Cardiac septum (tissue), 1 donor: Measurements from ENCODE around the gene STPG2. TPM values are rescaled to one million over a fixed set of nuclear protein-coding genes. Genes with fewer than 3 reads are reported as not detected.

Experiments
- DNase-seq: peaks from one replicate; pipeline ENCODE4 v3.0.0-alpha.2; 2020; ENCODE audit warnings: low spot score
- intact Hi-C: fragments of 100-400 bp; cut with DNase I; formaldehyde crosslinking; loops from one replicate; pipeline ENCODE4 v1.14.0; 2022
- long read RNA-seq: library from polyadenylated mRNA; unstranded; transcript quantifications from one replicate; pipeline ENCODE4 v2.0.0, GENCODE V29; 2021
- total RNA-seq: library from RNA; stranded (reverse); fragmentation: NEBNext Ultra II Directional; extraction: Animal tissue kit (Norgen Biotek cat#: 25700); gene quantifications from one replicate; pipeline ENCODE4 v1.2.1, GENCODE V29; 2021
- donor health status: DM: no; HTN: no; CAD: no.

Gene STPG2
- 0.19 TPM for total RNA-seq
- long read RNA-seq, partial matches to known transcripts = 0 of 1 reads
- long read RNA-seq, other reads (novel, unspliced or antisense) = 1 of 1 reads

DNA sequence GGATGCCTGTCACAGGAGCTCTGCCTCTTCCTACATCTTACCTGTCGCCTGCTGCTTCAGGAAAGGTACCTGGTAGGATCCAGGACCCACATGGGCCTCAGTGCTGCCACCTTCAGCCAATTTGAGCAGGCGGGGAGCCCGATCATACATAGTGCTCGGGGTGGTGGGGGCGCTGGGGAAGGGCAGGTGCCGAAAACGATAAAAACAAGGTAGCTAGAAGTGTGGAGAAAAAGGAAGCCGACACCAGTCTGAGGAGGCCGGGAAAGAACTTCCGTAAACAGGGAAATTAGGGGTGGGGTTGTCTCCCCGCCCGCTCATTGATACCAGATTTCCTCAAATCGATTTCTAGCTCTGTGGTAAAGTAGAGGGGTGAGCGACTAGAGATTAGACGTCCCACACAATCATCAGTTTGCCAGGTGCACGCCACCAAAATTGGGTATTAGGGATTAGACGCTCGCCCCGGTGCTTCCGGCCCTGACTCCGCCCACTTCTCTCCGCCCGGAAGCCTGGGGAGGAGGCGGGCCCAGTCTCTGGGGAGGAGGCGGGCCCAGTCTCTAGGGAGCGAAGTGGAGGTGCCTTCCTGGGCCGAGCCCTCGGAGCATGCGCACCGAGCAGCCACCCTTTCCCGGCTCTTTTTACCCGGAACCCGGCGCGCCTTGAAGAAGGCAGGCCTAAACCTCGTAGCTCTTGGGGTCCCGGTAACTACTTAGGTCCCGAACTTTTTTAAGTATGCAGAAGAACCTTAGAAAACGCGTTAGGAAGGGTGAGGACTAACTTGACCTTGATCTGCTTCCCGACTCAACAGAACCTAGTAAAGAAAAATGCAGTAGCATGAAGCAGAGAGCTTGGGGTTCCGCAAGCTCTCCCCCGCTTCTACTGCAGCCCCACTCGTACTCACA lies at the start of gene STPG2:
Gene STPG2 (minus strand): TSS at position 476 of the 899 bp plus-strand sequence.
- peak; percentile 96 for DNase-seq
- intact Hi-C loops = loop anchor here (5.0 kb wide), 1 partner anchor 119 kb away; the partner anchor contains the start of gene RAP1GDS1

DNA sequence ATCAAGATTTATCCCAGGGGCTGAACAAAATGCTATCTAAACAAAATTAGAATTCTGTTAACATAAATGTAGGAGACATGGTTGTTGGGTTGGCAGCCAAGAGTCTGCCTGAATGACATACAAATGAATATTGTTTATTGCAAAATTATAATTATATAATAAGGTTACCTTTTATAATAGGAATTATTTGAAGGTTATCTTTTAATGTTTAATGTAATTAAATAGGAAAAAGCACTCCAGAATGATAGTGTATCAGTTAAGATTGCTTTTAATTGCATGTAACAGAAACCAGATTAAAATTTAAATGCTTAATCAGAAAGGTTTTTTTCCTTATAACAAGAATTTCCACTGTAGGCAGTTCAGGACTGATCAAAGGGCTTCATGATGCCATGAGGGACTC lies 42.0 kb upstream of the STPG2 start:
- intact Hi-C loops = no loop called here
- DNase-seq = no peak

DNA sequence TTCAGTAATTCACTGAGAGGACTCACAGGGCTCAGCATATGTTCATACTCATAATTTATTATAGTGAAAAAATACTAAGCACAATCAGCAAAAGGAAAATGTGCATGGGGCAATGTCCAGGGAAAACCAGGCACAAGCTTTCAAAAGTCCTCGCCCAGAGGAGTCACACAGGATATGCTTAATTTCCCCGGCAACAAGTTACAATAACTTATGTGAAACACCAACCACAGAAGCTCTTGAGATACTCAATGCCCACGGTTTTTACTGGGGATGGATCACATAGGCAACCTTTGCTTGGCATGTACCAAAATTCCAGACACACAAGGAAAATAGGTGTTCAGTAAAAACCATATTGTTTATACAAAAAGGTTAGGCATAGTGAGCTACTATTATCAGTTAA lies 38.5 kb upstream of the STPG2 start:
- intact Hi-C loops = no loop called here

DNA sequence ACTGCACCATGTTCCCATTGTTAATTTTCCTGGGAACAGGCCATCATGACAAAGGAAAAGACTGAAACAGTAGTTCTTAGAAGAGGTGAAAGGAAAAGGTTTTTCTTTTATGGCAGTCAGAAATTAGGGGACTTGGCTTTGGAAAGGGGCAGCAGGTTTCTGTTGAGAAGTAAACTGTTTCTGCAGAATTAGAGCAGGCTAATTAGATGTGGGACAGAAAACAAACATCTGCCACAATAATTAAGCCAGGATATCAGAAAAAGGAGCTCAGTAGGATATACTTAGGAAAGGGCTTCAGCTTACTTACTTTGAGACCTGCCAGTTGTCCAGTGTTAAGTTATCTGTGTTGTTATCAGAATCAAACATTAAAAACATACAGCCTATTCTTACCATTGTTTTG lies 36.7 kb upstream of the STPG2 start:
- no peak for DNase-seq
- intact Hi-C loops = loop anchor here (10.0 kb wide), 1 partner anchor 265 kb away; no protein-coding TSS in a partner anchor

More for the DNA sequence above, 38.5 kb upstream of the STPG2 start:
- no peak for DNase-seq

DNA sequence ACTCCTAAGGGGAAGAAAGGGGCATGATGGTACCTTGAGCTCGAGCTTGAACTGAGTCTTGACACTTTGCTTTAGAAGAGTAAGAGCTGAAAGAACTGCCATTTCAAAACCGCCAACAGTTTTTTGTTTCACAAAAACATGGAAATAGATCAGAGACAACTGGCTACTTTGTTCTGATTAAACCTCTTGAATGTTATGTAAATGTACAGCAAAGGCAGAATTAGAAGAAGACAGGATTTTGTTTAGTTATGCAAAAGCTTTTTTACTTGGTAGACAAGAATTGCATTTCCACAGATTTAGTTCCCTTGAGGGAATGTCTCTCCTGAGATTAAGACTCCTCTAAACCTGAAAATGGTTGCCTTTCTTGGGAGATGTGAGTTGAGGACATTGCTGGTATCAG lies 33.3 kb upstream of the STPG2 start:
- intact Hi-C loops = loop anchor here (10.0 kb wide), 1 partner anchor 268 kb away; no protein-coding TSS in a partner anchor
- DNase-seq = no peak

DNA sequence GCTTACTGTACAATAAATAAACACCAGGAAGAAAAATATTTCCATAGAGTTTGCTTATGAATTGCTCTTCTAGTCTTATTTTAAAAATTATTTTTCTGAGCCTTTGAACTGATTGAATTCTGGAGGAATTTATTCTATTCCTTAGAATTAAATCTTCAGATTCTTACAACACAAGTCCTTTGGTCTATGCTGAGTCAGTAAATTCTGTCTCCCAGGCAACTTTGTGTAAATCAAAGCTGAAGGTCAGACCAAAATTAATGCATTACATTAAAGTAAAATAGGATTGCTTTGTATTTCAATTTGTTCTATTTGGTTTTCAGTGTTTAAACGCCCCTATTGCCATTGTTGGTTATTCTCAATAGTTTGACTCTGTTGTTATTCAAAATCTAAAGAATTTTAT lies 26.8 kb upstream of the STPG2 start:
- no peak for DNase-seq
- intact Hi-C loops = loop anchor here (10.0 kb wide), 1 partner anchor 275 kb away; no protein-coding TSS in a partner anchor

DNA sequence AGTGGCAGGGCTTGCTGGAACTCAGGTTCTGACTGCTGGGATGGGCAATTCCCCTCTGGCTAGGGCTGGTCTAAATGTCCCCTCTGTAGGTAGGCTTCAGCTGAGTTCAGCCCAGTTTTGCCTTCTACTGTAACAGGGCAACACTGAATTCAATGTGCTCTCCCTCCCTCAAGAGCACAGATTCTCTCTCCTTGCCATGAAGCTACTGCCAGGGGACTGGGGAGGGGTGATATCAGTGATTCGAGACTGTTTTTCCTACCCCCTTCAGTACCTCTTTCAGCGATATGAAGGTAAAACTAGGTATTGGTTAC lies 23.4 kb upstream of the STPG2 start:
- DNase-seq = no peak
- intact Hi-C loops = no loop called here

DNA sequence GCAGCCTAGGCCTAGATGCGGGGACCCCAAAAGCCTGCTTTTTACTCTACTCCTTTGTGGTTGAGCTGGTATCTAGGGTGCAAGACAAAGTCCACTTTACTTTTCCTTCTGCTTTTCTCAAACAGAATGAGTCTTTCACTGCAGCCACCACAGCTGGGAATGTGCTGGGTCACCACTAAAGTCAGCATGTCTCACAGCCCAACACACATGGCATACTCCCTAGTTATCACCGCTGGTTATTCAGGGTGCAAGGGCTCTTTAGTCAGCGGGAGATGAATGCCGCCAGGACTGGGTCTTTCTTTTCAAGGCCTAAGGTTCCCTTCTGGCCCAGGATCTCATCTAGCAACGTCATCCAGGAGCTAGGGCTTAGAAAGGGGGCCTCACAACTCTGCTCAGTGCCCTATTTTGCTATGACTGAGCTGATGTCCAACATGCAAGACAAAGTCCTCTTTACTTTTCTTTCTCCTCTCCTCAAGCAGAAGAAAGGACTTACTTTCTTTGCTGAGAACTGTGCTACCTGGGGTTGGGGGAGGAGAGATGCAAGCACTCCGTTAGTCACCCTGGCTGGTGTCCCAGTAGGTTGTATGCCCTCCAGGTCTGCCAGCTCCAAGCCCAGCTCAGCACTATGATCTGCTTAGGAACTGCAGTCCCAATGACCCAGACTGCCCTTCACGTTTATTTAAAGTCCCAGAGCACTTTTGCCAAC lies 22.9 kb upstream of the STPG2 start:
- intact Hi-C loops = no loop called here
- DNase-seq = peak; percentile 77

DNA sequence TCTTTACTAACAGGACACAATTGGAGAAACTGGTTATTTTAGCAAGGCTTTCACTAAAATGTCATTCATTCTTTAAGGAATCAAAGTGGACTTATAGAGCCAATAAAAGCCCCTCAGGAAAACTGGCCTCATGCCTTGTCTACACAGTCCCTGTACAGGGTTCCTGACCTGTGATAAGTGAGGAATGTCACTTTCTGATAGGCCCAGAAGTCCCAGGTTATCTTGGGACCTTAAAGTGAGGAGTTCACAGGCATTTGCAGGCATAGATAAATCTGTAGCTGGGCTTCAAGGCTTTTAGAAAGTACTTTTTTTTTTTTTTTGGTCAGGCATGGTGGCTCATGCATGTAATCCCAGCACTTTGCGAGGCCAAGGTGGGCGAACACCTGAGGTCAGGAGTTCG lies 19.4 kb upstream of the STPG2 start:
- DNase-seq = no peak
- intact Hi-C loops = no loop called here

DNA sequence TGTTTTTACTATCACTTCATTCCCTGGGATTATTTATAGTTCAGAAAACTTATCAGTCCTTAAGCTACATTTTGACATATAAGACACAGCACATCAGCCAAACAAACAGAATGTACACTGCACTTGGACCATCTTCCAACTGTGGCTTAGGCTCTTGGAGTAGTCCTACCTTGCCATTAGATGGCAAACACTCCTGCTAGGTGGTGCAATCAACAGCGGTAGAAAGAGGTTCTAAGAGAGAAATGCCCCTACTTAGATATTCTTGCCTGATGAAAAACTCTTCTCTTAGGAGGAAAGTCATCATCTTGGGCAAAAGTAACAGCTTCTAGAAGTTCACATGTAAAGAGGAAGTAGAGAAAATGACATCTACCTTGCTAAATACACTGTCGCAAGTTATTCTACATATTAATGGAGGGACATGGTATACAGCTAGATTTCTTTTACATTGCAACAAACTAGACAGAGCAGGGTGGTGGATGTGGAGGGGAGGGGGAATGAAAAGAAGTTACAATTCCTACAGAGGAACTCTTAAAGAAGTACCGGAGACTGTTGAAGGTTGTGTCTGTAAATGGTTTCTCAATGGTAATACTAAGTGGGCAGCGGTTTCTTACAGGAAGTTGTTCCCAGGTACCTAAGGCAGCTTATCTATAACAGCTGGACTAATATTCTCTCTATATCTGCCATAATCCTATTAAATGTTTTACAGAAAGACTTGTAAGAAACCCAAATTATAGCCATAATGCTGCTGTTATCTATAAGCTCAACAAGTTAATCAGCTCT lies 8.1 kb upstream of the STPG2 start:
- DNase-seq = no peak
- intact Hi-C loops = no loop called here

DNA sequence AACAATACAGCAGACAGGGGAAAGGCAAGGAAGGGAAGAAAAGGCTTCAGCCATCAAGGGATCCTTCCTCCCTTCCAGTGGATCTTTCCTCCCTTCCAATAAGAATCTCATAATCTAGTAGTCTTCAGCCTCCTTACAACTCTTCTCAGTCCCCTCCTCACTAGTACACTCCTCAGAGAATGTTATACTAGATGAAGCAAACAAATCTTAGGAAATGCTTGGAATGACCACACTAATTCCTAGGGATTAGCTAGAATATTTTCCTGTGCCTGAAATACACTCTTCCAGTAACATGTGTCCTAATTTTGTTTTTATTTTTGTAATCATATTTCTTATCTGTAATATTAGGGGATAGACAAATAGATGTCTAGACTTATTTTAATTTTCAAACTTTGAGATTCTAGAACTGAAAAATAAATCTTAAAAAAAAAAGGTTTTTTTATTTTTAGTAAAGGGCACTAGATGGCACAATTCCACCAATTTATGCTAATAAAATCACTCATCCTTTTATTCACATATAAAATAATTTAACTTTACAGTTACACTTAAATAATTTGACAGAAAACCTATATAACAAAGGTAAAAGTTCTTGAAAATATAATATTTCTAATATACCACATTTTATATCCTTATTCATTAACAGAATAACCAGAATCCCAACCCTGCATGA lies 7.0 kb upstream of the STPG2 start:
- intact Hi-C loops = no loop called here
- DNase-seq = no peak

DNA sequence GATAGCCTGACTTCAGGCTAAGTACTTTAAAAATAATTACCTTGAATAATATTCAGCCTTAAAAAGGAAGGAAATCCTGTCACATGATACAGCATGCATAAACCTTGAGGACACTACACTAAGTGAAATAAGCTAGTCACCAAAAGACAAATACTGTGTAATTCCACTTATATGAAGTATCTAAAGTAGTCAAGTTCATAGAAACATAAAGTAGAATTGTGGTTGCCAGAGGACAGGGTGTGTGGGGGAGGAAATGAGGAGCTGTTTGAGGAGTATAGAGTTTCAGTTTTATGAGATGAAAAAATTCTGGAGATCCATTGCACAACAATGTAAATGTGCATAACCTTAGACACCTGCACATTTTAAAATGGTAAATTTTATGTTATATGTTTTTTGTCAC lies 5.6 kb upstream of the STPG2 start:
- intact Hi-C loops = no loop called here
- DNase-seq = no peak

DNA sequence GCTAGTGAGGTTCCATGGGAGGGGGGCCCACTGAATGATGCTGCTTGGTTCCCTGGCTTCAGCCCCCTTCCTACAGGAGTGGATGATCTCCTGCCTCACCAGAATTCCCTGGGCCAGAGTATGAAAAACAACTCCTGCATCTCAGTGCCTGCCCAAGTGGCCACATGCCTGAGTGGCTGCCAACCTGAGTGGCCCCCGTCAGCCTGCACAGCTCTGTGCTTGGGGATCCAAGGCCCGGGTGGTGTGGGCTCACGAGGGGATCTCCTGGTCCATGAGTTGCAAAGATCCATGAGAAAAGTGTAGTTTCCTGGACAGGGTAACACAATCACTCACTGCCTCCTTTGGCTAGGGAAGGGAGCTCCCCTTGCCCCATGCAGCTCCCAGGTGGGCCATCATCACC lies 17.1 kb downstream of the STPG2 start:
- intact Hi-C loops = no loop called here
- no peak for DNase-seq

DNA sequence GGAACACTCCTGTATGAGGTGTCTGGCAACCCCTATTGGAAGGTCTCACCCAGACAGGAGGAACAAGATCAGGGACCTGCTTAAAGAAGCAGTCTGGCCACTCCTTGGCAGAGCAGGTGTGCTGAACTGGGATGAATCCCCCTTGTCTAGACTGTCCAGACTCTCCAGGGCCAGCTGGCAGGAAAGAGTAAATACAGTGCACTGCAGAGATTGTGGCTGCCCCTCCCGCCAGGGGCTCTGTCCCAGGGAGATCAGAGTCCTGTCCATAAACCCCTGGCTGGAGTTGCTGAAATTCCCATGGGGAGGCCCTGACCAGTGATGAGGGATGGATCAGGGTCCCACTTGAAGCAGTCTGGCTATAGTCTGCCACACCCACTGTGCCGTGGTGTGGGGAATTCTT lies 17.7 kb downstream of the STPG2 start:
- DNase-seq = no peak
- intact Hi-C loops = no loop called here

DNA sequence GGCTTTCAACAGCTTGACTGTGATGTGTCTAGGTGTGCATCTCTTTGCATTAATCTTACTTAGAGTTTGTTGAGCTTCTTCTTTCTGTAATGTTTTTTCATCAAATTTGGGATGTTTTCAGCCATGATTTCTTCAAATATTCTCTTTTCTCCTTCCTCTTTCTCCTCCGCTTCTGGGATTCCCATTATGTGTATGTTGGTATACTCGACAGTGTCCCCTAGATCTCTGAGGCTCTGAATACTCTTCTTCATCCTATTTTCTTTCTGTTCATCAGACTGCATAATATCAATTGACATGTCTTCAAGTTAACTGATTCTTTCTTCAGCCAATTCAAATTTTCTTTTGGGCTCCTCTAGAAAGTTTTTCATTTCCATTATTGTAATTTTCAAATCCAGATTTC lies 25.9 kb downstream of the STPG2 start:
- intact Hi-C loops = no loop called here
- DNase-seq = no peak

DNA sequence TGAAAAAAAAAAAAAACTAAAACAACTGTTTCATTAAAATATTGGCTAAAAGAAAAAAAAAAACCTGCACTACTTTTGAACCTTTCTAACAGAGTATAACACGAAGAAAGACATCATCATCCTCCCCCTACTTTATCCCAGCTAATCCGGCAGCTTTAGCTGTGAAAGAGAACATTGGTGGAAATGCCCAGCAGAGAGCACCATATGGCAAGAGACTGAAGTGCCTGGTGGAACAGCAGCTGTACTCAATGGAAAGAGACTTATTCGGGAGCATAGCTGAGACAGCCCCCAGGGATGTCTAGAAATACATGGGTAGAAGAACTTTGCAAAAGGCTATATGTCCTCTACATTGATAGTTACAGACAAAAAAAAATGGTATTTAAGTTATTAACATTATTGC lies 30.3 kb downstream of the STPG2 start:
- no peak for DNase-seq
- intact Hi-C loops = no loop called here

DNA sequence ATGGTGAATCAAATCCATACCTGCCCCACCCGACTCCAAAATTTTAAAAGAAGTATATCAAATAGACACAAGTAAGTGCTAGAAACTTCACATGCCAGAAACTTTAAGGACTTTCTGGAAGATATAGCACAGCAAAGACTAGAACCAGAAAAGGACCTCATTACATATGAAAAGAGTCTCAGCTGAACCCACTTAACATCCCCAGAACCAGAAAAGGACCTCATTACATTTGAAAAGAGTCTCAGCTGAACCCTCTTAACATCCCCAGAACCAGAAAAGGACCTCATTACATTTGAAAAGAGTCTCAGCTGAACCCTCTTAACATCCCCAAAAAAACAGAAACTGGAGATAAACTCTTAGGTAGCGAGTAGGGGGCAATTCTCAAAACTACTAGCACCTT lies 32.3 kb downstream of the STPG2 start:
- intact Hi-C loops = no loop called here
- no peak for DNase-seq

DNA sequence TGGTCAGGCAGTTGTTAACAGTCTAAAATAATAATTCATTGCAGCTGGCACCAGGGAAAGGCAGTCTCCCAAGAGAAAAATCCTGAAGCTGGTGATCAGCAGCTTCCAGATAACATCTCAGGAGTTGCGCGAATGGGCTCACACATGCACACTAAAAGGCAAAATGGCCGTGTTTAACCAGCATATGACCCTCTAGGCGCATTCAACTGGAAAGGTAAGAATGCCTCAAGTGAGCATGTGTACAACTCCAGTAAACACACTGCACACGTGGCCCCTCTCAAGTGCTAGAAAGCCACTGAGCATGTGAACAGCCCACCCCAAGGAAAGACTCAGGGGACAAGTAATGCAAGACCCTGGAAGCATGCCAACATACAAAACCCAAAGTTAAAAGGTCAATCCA lies 33.1 kb downstream of the STPG2 start:
- intact Hi-C loops = no loop called here
- DNase-seq = no peak

DNA sequence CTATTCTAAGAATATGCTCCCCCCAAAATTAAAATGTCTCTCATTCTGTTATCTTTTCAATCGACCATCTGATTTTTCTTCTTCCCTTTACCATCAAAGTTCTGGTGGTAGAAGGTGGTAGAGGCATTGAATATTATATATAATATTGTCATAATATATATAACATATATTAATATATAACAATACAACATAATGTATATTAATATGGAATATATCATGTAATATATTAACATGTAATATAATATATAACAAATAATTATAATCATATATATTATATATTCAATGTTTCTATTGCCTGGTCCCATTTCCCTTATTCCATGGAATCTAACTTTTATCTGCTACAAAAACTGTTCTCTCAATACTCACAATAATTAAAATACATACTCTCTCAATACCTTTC lies 40.6 kb downstream of the STPG2 start:
- intact Hi-C loops = no loop called here
- DNase-seq = no peak

DNA sequence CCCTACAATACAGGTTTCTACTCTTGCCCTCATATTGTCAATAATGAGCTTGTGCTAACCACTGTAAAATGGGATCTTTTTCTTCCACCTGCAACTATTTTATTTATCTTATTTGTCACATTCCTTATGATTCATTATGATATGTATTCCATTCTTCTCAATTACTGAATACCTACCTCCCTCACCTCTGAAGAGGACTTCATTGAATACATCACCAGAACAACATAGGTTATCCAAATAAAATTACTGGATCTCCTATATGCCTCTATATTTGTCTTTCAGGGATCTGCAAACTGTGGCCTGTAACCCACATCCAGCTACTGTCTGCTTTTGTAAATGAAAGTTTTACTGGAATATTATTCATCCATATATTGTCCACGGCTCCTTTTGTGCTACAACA lies 41.3 kb downstream of the STPG2 start:
- intact Hi-C loops = no loop called here
- no peak for DNase-seq
